Hepatic stellate cell (primary cell): ENCODE data around the gene IL12RB2.
A peak's percentile ranks its signal among the peaks of the same experiment; 100 is the strongest.
"Not testable (repeated sequence)": the region's sequence is repeated elsewhere in the genome, so short reads cannot be mapped to it uniquely, and the experiment has no call there.

ENCODE experiments used
- DNase-seq: peaks from one replicate; pipeline ENCODE4 v3.0.0; 2011; ENCODE audit warnings: low spot score

IL12RB2 gene

DNA sequence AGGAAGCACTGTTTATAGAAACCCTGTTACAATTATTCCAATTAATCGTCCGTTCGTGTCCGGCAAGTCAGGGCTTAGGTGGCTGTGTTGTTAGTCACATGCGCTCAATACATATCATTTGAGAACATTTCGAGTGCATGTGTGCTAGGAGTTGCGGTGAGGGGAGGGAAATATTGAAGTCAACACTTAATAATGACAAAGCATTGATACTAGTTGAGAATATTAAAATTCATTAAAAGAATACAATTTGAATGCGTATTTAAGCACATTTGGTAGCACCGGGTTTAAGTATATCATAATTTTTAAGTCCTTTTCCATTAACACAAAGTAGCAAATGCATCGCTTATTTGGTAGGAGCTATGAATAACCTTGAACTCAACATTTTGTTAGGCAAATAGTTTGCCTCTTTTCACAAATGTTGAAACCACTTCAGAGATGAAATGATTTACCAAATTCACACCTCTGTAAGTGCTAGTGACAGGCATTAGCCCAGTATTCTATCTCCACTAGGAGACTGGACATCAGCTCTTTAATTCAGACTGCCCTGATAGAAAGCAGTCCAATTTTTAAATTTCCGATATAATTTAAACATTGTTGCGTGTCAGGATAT, 123.6 kb downstream of the IL12RB2 start:
- no peak for DNase-seq

DNA sequence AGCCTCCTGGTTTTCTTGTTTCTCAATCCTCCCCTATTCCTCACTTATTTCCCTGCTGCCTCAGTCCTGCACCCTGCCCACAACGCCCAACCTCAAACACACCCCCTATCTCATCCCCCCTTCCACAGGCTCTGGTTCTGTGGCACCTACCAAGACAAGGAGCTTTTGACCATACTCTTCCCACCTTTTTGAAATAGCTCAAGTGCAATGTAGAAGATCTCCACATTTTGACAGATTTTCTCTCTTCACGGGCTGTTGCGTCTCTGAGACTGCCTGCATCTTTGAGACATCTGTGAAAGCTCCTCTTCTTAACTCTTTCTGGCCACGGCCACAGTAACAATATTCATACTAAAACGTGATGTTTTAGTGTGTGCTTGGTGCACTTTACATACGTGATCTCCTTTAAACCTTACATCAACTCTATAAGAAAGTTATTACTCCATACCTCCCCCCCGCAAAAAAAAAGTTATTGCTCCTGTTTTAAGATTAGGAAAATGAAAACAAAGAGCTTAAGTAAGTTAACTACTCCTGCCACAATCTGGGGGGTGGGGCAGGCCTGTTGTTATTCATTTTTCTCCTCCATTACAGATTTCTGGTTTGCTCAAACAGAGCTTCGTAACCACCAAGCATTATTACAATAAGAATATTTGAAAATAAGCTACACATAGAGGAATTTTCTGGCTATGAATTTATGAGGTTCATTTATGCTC, 124.4 kb downstream of the IL12RB2 start:
- DNase-seq, result no peak

DNA sequence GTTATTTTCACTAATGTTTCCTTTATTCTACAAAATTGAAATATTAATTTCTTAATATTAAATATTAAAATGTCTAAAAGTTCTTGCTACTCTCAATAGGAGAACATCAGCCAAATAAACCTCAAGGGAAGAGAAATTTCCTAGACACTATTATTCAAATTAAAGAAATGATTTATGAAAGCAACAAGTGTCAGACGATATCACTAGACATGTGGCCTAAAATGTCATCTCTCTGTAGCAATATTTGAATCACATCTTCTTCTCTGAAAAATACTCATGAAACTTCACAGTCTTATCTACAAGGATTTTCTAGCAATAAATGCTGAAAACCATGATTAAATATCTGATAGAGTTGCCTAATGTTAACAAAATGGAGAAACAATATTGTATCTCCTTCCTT, 125.1 kb downstream of the IL12RB2 start:
- DNase-seq, result no peak

DNA sequence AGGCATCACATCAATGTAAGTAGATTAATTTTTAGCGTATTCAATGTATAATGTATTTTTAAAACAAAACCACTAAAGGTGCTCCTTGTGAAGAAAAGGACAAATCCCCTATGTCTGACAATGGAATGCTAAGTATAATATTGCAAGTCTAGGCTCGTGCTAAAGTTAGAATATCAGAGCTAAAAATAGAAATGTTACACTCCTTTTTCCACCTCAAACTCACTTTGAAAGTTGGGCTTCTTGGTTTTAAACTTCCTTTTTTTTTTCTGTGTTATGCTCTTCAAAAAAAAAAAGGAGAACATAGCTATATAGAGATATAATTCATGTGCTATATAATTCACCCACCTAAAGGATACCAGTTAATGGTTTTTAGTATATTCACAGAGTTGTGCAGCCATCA, 126.2 kb downstream of the IL12RB2 start:
- DNase-seq, result no peak

DNA sequence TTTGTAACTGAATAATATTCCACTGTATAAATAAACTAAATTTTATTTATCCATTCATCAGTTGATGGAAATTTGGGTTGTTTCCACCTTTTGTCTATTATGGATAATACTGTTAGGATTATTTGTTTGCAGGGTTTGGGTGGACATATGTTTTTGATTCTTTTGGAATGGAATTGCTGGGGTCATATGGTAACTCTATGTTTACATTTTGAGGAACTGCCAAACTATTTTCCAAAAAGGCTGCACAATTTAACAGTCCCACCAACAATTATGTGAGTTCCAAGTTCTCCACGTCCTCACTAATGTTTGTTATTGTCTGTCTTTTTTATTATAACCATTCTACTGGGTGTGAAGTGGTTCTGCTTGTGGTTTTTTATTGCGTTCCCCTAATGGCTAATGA, 126.8 kb downstream of the IL12RB2 start:
- no peak for DNase-seq

DNA sequence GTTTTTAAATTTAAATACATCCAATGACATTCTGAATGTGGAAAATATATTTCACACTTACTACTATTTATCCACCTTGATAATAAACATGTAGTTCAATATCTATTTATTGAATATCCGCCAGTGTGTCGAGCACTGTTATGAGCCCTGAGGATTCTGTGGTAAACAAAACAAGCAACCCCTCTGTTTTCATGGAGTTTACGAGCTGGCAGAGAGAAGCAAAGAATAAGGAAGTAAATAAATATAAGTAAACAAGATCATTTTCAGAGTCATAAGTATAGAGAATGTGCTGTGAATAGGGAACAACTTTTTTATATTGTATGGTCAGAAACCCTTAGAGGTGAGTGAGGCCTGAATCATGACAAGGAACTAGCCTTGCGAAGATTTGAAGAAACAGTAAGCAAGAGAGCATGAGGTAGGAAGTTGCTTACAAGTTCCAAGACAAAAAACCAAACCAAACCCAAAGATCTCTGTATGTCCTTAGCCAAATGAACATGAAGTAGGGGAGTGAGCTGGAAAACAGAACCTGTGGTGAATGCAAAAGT, 128.9 kb downstream of the IL12RB2 start:
- no peak for DNase-seq

DNA sequence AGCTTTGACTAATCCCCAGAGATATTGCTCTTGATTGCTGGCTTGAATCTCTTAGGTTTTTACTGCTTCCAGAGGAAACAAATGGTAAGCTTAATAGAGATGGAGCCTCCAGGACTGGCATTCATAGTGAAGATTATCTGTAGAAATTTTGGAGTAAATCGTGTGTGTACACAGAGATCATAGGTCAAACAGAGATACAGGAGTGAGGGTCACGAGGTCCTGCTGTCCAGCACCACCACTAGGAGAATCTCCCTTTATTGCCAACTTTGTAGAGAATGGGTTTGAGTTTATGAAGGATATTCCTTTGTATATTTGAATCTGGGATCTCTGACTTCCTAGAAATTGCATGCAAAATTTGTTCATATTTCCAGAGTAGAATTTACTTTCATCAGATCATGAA, 130.3 kb downstream of the IL12RB2 start:
- DNase-seq, result no peak

DNA sequence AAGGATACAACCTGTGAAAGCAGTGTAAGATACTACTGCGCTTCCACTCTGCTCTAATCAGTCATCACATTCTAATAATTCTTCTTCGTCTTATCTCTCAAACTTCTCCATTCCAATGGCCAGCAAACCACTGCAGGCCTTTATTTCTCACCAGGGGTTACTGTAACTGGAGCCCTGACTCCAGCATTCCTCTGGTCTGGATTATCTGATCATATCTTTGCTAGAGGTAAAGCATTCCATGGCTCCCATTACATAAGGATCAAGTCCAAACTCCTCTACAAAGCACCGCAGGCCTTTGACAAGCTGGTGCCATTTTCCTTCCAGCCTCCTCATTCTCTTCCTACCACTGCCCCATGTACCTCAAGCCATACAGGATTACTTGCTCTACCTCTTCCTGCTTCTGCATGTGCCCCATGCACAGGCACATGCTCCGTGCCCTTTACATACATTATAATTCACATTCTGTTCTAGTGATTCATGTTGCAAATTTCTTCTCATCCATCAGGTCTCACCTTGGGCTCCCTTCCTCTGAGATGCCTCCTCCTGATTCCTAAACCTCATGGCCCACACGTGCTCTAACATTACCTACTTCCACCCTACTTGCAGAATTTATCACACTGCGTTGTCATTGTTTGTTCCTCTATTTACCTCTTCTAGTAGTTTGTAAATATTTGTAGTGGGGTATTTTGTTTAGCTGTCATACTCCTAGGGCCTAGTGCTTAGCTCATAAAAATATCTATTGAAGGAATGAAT, 131.8 kb downstream of the IL12RB2 start:
- DNase-seq, result no peak

DNA sequence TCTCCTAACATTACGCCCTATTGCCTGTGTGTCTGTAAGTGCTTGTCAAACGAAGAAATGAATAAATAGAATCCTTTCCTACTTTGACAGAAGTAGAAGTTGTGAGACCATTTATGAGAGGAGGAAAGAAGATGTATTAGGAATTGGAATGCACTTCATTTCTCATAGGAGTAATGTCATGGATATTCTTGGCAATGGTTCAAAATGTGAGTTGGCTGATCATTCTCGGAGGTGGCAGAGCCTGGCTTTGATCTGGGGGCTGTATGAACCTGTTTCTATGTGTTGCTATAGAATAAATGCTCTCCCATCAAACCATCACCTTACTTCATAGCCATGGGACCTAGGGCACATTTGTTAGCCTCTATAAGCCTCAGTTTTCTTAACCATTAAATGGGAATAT, 132.7 kb downstream of the IL12RB2 start:
- no peak for DNase-seq

DNA sequence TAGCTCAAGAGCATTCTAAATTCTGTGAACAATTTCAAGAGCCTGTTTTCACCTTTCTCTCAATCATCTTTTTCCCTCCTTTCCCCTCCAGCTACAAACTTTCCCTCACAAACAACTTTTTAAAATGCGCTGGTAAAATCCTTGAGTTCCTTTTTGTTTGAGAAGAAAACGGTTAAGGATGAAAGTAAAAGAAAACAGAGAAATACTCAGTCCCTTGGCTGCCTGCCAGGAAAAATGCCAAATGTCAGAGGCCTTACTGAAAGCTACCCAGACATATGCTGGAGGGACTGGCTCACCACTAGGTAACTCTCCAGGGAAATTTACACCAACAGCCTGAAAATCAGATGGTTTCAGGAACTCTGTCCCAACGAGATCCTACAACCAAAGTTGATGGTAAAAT, 133.5 kb downstream of the IL12RB2 start:
- DNase-seq, result peak; percentile 21

DNA sequence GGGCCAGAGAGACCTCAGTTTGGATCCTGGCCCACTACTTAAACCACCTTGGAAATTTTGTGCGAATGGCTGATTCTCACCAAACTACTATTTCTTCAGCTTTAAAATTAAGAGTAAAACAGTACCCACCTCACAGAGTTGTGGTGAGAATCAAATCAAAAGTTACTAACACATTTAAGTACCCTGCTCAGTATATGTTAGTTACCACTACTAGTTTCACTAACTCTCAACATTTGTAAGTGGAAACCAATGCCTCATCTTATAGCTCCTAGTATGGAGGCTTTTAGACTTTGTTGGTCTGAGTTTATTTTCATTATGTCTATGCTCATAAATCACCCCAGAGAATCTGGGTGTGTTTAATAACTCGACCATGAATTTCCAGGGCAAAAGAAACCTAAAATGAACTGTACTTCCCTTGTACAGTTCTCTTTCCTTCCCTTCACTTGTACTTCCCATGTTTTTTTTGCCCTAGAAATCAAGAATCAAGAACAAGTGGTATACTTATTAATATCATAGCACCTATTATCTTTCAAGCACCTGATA, 134.1 kb downstream of the IL12RB2 start:
- DNase-seq, result no peak

DNA sequence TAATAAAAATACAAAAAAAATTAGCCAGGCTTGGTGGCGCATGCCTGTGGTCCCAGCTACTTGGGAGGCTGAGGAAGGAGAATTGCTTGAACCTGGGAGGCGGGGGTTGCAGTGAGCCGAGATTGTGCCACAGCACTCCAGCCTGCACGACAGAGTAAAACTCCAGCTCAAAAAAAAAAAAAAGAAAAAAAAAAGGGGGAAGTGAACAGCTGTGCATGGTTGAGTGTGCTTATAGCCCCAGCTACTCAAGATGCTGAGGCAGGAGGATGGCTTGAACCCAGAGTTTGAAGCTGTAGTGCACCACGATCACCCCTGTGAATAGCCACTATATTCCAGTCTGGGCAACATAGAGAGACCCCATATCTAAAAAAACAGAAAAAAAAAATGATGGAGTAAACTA, 138.3 kb downstream of the IL12RB2 start:
- not testable (repeated sequence) for DNase-seq
